Ascending aorta (tissue), 2 donors: ENCODE measurements around the gene HTRA3. TPM values are rescaled to one million over a fixed set of nuclear protein-coding genes. Genes with fewer than 3 reads are reported as not detected.

Experiments
- DNase-seq, 2 donors: peaks; one replicate each; pipeline ENCODE4 v3.0.0-alpha.2; 2019; ENCODE audit warnings: low spot score in 2 of 2
- H3K27ac ChIP-seq, 2 donors: fragments of 200-600 bp; sonication (generic); one replicate each; pipeline ENCODE4 v1.5.1; 2016 to 2017; ENCODE audit warnings: mild to moderate bottlenecking in 1 of 2
- H3K27me3 ChIP-seq: fragments of 200-600 bp; sonication (generic); one replicate; pipeline ENCODE4 v1.5.1; 2017
- H3K36me3 ChIP-seq, 2 donors: fragments of 200-600 bp; sonication (generic); one replicate each; pipeline ENCODE4 v1.5.1; 2016
- H3K4me1 ChIP-seq, 2 donors: fragments of 200-600 bp; sonication (generic); one replicate each; pipeline ENCODE4 v1.5.1; 2016 to 2017; ENCODE audit warnings: mild to moderate bottlenecking in 1 of 2
- H3K4me3 ChIP-seq, 2 donors: fragments of 200-600 bp; sonication (generic); one replicate each; pipeline ENCODE4 v1.5.1; 2016 to 2017; ENCODE audit warnings: mild to moderate bottlenecking in 1 of 2
- H3K9me3 ChIP-seq, 2 donors: fragments of 200-600 bp; sonication (generic); one replicate each; pipeline ENCODE4 v1.5.1; 2016
- CTCF ChIP-seq, 3 experiments: fragments of 200-600 bp in 2 of 3; fragments of 450-650 bp in 1 of 3; sonication (generic) in 2 of 3; IDR thresholded peaks; one replicate each; pipeline ENCODE4 v1.5.1; 2016 to 2019; ENCODE audit warnings: antibody characterized with exemption in 3 of 3, mild to moderate bottlenecking in 1 of 3, moderate library complexity in 1 of 3
- intact Hi-C: fragments of 100-400 bp; cut with DNase I; formaldehyde crosslinking; loops from one replicate; pipeline ENCODE4 v1.15.1; 2023
- total RNA-seq: library from RNA; depleted of rRNA; stranded (reverse); fragments of >200 nt; gene quantifications from one replicate; pipeline ENCODE4 v1.1.0, GENCODE V29; 2016

Gene HTRA3
- total RNA-seq, 1 donor from 2014 or later, result 52.6 TPM

GRCh38 chr4:8239226-8239625 lies 30.3 kb upstream of the HTRA3 start:
- intact Hi-C loops, result no loop called here
- Histone ChIP-seq H3K36me3 (no peaks in the 10 kb centered on the region), H3K9me3 (no peaks in the 10 kb centered on the region), H3K27me3 (no peaks in the 10 kb centered on the region), H3K4me3 (no peak overlapping the region), H3K27ac (no peak overlapping the region), H3K4me1 (peaks cover 0 to 5% of the 10 kb centered on the region in 2 donors)
- no peak for DNase-seq
- TF ChIP-seq CTCF (IDR thresholded peaks at IDR 0.05), result no peak

DNA sequence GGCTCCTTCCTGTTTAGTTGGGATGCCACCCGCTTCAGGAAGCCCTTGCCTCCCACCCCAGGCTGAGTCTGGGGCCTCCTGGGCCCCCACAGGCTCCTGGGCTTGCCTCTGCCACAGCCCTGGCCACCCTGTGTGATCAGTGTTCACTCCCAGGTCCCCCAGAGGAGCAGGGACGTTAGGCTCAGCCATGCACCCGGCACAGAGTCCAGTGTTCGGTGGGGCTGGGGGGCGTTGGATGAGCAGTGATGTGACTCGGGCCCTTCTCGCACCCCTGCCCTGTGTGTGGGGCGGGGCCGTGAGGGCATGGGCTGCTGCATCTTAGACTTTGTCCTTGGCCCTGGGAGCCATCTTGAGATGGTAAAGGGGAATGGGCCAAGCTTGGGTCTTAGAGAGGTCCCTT lies 29.9 kb upstream of the HTRA3 start:
- Histone ChIP-seq H3K36me3 (no peaks in the 10 kb centered on the region), H3K27ac (no peak overlapping the region), H3K9me3 (no peaks in the 10 kb centered on the region), H3K27me3 (no peaks in the 10 kb centered on the region), H3K4me1 (peaks cover 0 to 5% of the 10 kb centered on the region in 2 donors), H3K4me3 (no peak overlapping the region)
- intact Hi-C loops, result no loop called here
- TF ChIP-seq CTCF (IDR thresholded peaks at IDR 0.05), result no peak
- DNase-seq, result no peak

DNA sequence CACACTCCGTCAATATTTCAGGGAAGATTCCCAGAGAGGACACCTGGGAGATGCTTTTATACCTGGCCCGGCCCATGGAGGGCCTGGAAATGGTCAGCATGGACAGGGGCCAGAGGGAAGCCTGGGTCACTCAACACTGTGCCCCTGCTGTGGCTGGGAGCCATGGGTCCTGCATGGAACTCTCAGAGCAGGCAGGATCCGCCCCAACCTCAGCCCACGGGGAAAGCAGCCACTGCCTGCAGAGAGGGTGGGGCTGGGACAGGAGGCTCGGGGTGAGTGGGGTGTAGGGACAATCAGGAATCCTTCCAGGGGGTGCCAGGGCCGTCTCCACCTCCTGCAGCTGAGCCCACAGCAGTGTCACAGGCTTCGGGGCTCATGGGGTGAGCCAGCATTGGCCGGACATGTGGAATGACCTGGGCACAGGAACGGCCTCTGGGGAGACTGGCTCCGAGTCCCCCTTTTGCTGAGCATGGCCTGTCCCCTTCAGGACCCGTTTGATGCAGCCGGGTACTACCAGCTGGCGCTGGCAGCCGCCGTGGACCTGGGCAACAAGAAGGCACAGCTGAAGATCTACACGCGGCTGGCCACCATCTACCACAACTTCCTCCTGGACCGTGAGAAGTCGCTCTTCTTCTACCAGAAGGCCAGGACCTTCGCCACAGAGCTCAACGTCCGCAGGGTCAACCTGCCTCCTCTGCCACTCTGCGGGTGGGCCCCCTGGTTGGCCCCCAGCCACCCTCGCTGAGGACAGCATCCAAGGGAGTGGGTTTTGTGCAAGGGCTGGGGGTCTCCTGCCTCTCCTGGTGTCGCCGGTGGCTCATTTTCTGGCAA lies 29.1 kb upstream of the HTRA3 start:
- Histone ChIP-seq H3K27ac (no peak overlapping the region), H3K36me3 (no peaks in the 10 kb centered on the region), H3K27me3 (no peaks in the 10 kb centered on the region), H3K4me3 (no peak overlapping the region), H3K4me1 (peaks cover 0 to 5% of the 10 kb centered on the region in 2 donors), H3K9me3 (no peaks in the 10 kb centered on the region)
- no peak for DNase-seq
- no peak for TF ChIP-seq CTCF (IDR thresholded peaks at IDR 0.05)
- intact Hi-C loops, result no loop called here

- intact Hi-C loops, result no loop called here
- no peak overlapping the region for H3K4me3 ChIP-seq
- H3K36me3 ChIP-seq, result no peaks in the 10 kb centered on the region
- no peaks in the 10 kb centered on the region for H3K9me3 ChIP-seq
- H3K27me3 ChIP-seq, result no peaks in the 10 kb centered on the region
- no peak for TF ChIP-seq CTCF (IDR thresholded peaks at IDR 0.05)
- DNase-seq, result no peak
- H3K27ac ChIP-seq, result no peak overlapping the region
- H3K4me1 ChIP-seq, result peaks cover 0 to 5% of the 10 kb centered on the region in 2 donors
Observed at GRCh38 chr4:8241211-8241779, 28.3 kb upstream of the HTRA3 start.

DNA sequence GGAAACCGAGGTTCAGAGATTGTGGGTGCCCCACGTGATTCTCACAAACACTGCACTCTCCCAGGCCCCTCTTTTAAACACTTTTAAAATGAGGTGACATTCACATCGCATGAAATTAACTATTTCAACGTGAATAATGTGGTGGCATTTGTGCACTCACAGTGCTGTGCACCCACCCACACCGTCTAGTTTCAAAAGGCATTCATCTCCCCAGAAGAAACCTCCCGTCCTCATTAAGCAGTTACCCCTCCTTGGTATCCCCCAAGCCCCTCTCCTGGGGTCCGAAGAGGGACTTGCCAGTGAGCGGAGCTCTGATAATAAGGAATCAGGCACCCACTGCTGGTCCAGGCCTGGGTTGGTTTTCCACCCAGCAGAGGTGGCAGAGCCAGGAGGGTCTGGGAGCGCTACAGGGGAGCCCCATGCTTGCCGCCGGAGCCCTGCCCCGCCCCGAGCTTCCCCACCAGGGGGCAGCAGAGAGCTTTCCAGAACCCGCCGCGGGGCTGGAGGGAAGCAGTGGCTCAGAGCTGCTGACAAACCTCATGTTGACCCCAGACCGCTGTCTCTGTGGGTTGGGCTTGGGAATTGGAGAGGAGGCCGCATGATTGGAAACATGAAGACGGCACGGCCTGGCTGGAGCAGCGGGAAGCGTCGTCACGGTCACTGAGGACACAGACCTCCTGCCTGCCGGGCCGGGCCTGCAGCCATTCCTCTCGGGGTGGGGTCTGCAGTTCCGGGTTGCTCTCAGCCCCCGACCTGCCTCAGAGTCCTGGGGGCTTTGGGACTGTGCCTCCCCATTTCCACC lies 27.5 kb upstream of the HTRA3 start:
- Histone ChIP-seq H3K36me3 (no peaks in the 10 kb centered on the region), H3K27me3 (no peaks in the 10 kb centered on the region), H3K4me3 (no peak overlapping the region), H3K9me3 (no peaks in the 10 kb centered on the region), H3K4me1 (peaks cover 0 to 5% of the 10 kb centered on the region in 2 donors), H3K27ac (peak overlapping the region in 1 of 2 donors; percentile 7)
- DNase-seq, result peak; percentile 49 to 91
- intact Hi-C loops, result loop anchor here (1.0 kb wide), 2 partner anchors 161 to 186 kb away; no protein-coding TSS in a partner anchor
- TF ChIP-seq CTCF (IDR thresholded peaks at IDR 0.05), result peak; percentile 93 to 98 (median 96)
